Endothelial cell (in vitro differentiated cells): ENCODE measurements around the gene DMD. TPM values are rescaled to one million over a fixed set of nuclear protein-coding genes. Genes with fewer than 3 reads are reported as not detected.

Source experiments
- DNase-seq: peaks from one replicate; pipeline ENCODE4 v3.0.0; 2021; ENCODE audit warnings: low spot score
- H3K27ac Mint-ChIP-seq: one replicate; pipeline ENCODE4 v1.8.0; 2021; ENCODE audit warnings: mixed read lengths, inconsistent platforms; ENCODE audit not compliant: unreplicated experiment
- H3K27me3 Mint-ChIP-seq: one replicate; pipeline ENCODE4 v1.8.0; 2021; ENCODE audit warnings: mild to moderate bottlenecking, moderate library complexity, mixed read lengths, inconsistent platforms; ENCODE audit not compliant: unreplicated experiment
- H3K36me3 Mint-ChIP-seq: one replicate; pipeline ENCODE4 v1.8.0; 2021; ENCODE audit warnings: mild to moderate bottlenecking, low read depth, mixed read lengths, inconsistent platforms; ENCODE audit not compliant: unreplicated experiment
- H3K4me1 Mint-ChIP-seq: one replicate; pipeline ENCODE4 v1.8.0; 2021; ENCODE audit warnings: mild to moderate bottlenecking, mixed read lengths, inconsistent platforms; ENCODE audit not compliant: unreplicated experiment
- H3K4me3 Mint-ChIP-seq: one replicate; pipeline ENCODE4 v1.8.0; 2021; ENCODE audit warnings: mild to moderate bottlenecking, mixed read lengths, inconsistent platforms; ENCODE audit not compliant: unreplicated experiment
- H3K9me3 Mint-ChIP-seq: one replicate; pipeline ENCODE4 v1.8.0; 2021; ENCODE audit warnings: mixed read lengths, inconsistent platforms; ENCODE audit not compliant: unreplicated experiment
- CTCF ChIP-seq: fragments of 200-600 bp; sonication (generic); IDR thresholded peaks from one replicate; pipeline ENCODE4 v1.5.0; 2021; ENCODE audit warnings: antibody characterized with exemption; ENCODE audit not compliant: unreplicated experiment
- total RNA-seq: library from RNA; stranded (reverse); fragmentation: NEBNext Ultra II Directional; extraction: Animal tissue kit (Norgen Biotek cat#: 25700); gene quantifications from one replicate; pipeline ENCODE4 v1.2.1, GENCODE V29; 2021; ENCODE audit not compliant: unreplicated experiment

DMD gene
- total RNA-seq, 1 donor from 2014 or later: 5.5 TPM

GRCh38 chrX:31302573-31303075, 1908.7 kb downstream of the DMD start:
- Mint-ChIP-seq H3K9me3 (no peaks in the 10 kb centered on the region), H3K27ac (no peak overlapping the region)

DNA sequence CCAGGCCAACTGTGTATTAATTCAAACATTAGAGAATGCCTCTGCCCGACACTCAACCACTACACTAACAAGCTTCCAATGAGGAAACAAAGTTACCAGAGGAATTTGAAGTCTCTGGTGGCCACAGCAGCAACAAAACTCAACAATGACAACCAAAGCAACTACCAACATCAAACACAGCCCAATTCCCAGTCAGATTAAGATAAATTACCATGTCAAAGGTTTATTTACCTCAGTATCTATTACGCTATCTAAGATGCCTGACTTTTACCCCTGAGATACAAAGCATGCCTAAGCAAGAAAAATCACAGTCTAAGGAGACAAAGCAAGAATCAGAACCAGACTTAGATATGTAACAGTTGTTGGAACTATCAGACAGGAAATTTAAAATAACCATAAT, 1909.4 kb downstream of the DMD start:
- no peaks in the 10 kb centered on the region for H3K27me3 Mint-ChIP-seq
- no peak for TF ChIP-seq CTCF

More at GRCh38 chrX:31302573-31303075, 1908.7 kb downstream of the DMD start:
- Mint-ChIP-seq H3K4me3 (no peak overlapping the region), H3K27me3 (no peaks in the 10 kb centered on the region), H3K36me3 (no peaks in the 10 kb centered on the region), H3K4me1 (no peaks in the 10 kb centered on the region)
- no peak for DNase-seq
- no peak for TF ChIP-seq CTCF

DNA sequence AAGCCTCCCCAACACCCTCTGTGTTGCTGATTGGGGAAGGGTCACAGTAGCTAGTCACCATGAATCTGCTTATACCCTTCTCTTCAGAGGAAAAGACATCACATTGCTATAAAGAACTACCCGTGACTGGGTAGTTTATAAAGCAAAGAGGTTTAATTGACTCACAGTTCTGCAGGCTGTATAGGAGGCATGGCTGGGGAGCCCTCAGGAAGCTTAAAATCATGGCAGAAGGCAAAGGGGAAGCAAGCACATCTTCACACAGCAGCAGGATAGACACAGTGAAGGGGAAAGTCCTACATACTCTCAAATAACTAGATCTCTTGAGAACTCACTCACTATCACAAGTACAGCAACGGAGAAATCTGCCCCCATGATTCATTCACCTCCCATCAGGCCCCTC, 1910.1 kb downstream of the DMD start:
- no peak for TF ChIP-seq CTCF
- Mint-ChIP-seq H3K27ac (no peak overlapping the region), H3K9me3 (no peaks in the 10 kb centered on the region), H3K4me1 (no peaks in the 10 kb centered on the region), H3K4me3 (no peak overlapping the region), H3K27me3 (no peaks in the 10 kb centered on the region), H3K36me3 (no peaks in the 10 kb centered on the region)
- no peak for DNase-seq

More for the DNA sequence above, 1909.4 kb downstream of the DMD start:
- H3K36me3 Mint-ChIP-seq: no peaks in the 10 kb centered on the region
- H3K27ac Mint-ChIP-seq: no peak overlapping the region
- H3K4me1 Mint-ChIP-seq: no peaks in the 10 kb centered on the region
- H3K9me3 Mint-ChIP-seq: no peaks in the 10 kb centered on the region
- no peak overlapping the region for H3K4me3 Mint-ChIP-seq
- no peak for DNase-seq

- H3K9me3 Mint-ChIP-seq: no peaks in the 10 kb centered on the region
These were observed 1912.4 kb downstream of the DMD start for GRCh38 chrX:31298916-31299315.

GRCh38 chrX:31297881-31298280, 1913.5 kb downstream of the DMD start:
- no peak overlapping the region for H3K4me3 Mint-ChIP-seq
- no peak overlapping the region for H3K27ac Mint-ChIP-seq
- H3K4me1 Mint-ChIP-seq: no peaks in the 10 kb centered on the region
- H3K27me3 Mint-ChIP-seq: no peaks in the 10 kb centered on the region
- no peak for TF ChIP-seq CTCF
- no peaks in the 10 kb centered on the region for H3K9me3 Mint-ChIP-seq
- no peak for DNase-seq
- H3K36me3 Mint-ChIP-seq: no peaks in the 10 kb centered on the region

More at GRCh38 chrX:31298916-31299315, 1912.4 kb downstream of the DMD start:
- no peak overlapping the region for H3K27ac Mint-ChIP-seq
- DNase-seq: no peak
- no peak overlapping the region for H3K4me3 Mint-ChIP-seq
- H3K36me3 Mint-ChIP-seq: no peaks in the 10 kb centered on the region
- H3K4me1 Mint-ChIP-seq: no peaks in the 10 kb centered on the region
- no peak for TF ChIP-seq CTCF
- H3K27me3 Mint-ChIP-seq: no peaks in the 10 kb centered on the region
